Activated CD8-positive, alpha-beta T cell treated with anti-CD3 and anti-CD28 coated beads, Interleukin-2, amount 10 ng/mL, durations not matched to agents 7 days and 5 days (primary cell): ENCODE results near the gene EIF5. TPM values are rescaled to one million over a fixed set of nuclear protein-coding genes. Genes with fewer than 3 reads are reported as not detected.

Source experiments
- ATAC-seq: fragments of 150-1000 bp; cut with Tn5 transposase; one replicate; pipeline ENCODE4 v1.10.0; 2021; ENCODE audit warnings: moderate library complexity
- CTCF ChIA-PET: fragments of 350-600 bp; sonication (Branson Sonifier 250); formaldehyde crosslinking; loops from one replicate; lab custom pipeline; 2021; ENCODE audit warnings: antibody characterized with exemption; lab: Charles Lee
- POLR2A ChIA-PET: fragments of 350-600 bp; sonication (Branson Sonifier 250); formaldehyde crosslinking; loops from one replicate; lab custom pipeline; 2021; ENCODE audit warnings: antibody characterized with exemption; lab: Charles Lee
- DNase-seq: peaks from one replicate; pipeline ENCODE4 v3.0.0-alpha.2; 2020
- H3K27ac Mint-ChIP-seq: one replicate; pipeline ENCODE4 v1.8.0; 2021; ENCODE audit warnings: mild to moderate bottlenecking, mixed read lengths
- H3K27me3 Mint-ChIP-seq: one replicate; pipeline ENCODE4 v1.8.0; 2021; ENCODE audit warnings: low read depth, mixed read lengths
- H3K36me3 Mint-ChIP-seq: one replicate; pipeline ENCODE4 v1.8.0; 2021; ENCODE audit warnings: low read depth, mixed read lengths
- H3K4me1 Mint-ChIP-seq: one replicate; pipeline ENCODE4 v1.8.0; 2021; ENCODE audit warnings: low read depth, mixed read lengths
- H3K4me3 Mint-ChIP-seq: one replicate; pipeline ENCODE4 v1.8.0; 2021; ENCODE audit warnings: mild to moderate bottlenecking, mixed read lengths
- H3K9me3 Mint-ChIP-seq: one replicate; pipeline ENCODE4 v1.8.0; 2022; ENCODE audit warnings: mixed read lengths; ENCODE audit not compliant: insufficient read depth
- total RNA-seq, 2 experiments: library from RNA; stranded (reverse); gene quantifications; one replicate each; pipeline ENCODE4 v1.2.3, GENCODE V29; 2021

EIF5 gene
- total RNA-seq, 2 experiments from 2014 or later = 240 to 241 TPM

- Mint-ChIP-seq H3K36me3 (peaks cover 13% of the 10 kb centered on the region), H3K27me3 (no peaks in the 10 kb centered on the region), H3K9me3 (no peaks in the 10 kb centered on the region), H3K4me3 (no peak overlapping the region), H3K27ac (no peak overlapping the region), H3K4me1 (peaks cover 53% of the 10 kb centered on the region)
- DNase-seq = peak; percentile 74
- CTCF ChIA-PET = interaction anchor here (0.6 to 5.3 kb wide), 23 partner anchors 9 to 109 kb away, joined by 3 to 55 read pairs (median 4); partner anchors contain the start of gene EIF5
- POLR2A ChIA-PET = interaction anchor here (0.6 to 2.1 kb wide), 3 partner anchors 9 to 57 kb away, joined by 4 to 11 read pairs (median 4); partner anchors contain the start of gene EIF5
- ATAC-seq = peak; percentile 63
Observed at GRCh38 chr14:103391048-103391447, 57.0 kb downstream of the EIF5 start.

GRCh38 chr14:103392106-103392505, 58.1 kb downstream of the EIF5 start:
- Mint-ChIP-seq H3K27me3 (no peaks in the 10 kb centered on the region), H3K4me1 (peaks cover 57% of the 10 kb centered on the region), H3K36me3 (peaks cover 9% of the 10 kb centered on the region), H3K4me3 (no peak overlapping the region), H3K27ac (no peak overlapping the region), H3K9me3 (no peaks in the 10 kb centered on the region)
- DNase-seq (no peak), ATAC-seq (no peak)
- ChIA-PET CTCF (interaction anchor here (0.6 to 5.3 kb wide), 8 partner anchors 12 to 68 kb away, joined by 3 to 55 read pairs (median 6); no protein-coding TSS in a partner anchor), POLR2A (interaction anchor here (1.5 kb wide), 1 partner anchor 9 kb away, joined by 4 read pairs; no protein-coding TSS in a partner anchor)

GRCh38 chr14:103392572-103392971, 58.5 kb downstream of the EIF5 start:
- POLR2A ChIA-PET = interaction anchor here (1.5 kb wide), 1 partner anchor 9 kb away, joined by 4 read pairs; no protein-coding TSS in a partner anchor
- Mint-ChIP-seq H3K36me3 (peaks cover 9% of the 10 kb centered on the region), H3K9me3 (no peaks in the 10 kb centered on the region), H3K4me3 (no peak overlapping the region), H3K27ac (no peak overlapping the region), H3K4me1 (peaks cover 55% of the 10 kb centered on the region), H3K27me3 (no peaks in the 10 kb centered on the region)
- CTCF ChIA-PET = interaction anchor here (0.6 to 5.3 kb wide), 12 partner anchors 12 to 126 kb away, joined by 3 to 55 read pairs (median 4); no protein-coding TSS in a partner anchor
- DNase-seq (no peak), ATAC-seq (no peak)

- no peak overlapping the region for H3K4me3 Mint-ChIP-seq
- peaks cover 53% of the 10 kb centered on the region for H3K4me1 Mint-ChIP-seq
- ATAC-seq (no peak), DNase-seq (no peak)
- CTCF ChIA-PET = interaction anchor here (0.6 to 5.3 kb wide), 13 partner anchors 11 to 126 kb away, joined by 3 to 55 read pairs (median 4); no protein-coding TSS in a partner anchor
- H3K9me3 Mint-ChIP-seq = no peaks in the 10 kb centered on the region
- H3K27ac Mint-ChIP-seq = no peak overlapping the region
- peaks cover 7% of the 10 kb centered on the region for H3K36me3 Mint-ChIP-seq
- POLR2A ChIA-PET = interaction anchor here (0.7 to 1.5 kb wide), 2 partner anchors 8 to 237 kb away, joined by 3 to 4 read pairs; no protein-coding TSS in a partner anchor
- H3K27me3 Mint-ChIP-seq = no peaks in the 10 kb centered on the region
Observed at GRCh38 chr14:103393070-103393469, 59.0 kb downstream of the EIF5 start.

- Mint-ChIP-seq H3K4me3 (no peak overlapping the region), H3K27me3 (no peaks in the 10 kb centered on the region), H3K9me3 (no peaks in the 10 kb centered on the region), H3K4me1 (peaks cover 53% of the 10 kb centered on the region), H3K36me3 (peaks cover 6% of the 10 kb centered on the region), H3K27ac (peak overlapping the region; percentile 23)
- ATAC-seq = peak; percentile 60
- ChIA-PET CTCF (interaction anchor here (0.6 to 5.3 kb wide), 19 partner anchors 10 to 215 kb away, joined by 3 to 55 read pairs (median 3); partner anchors contain the start of gene EIF5), POLR2A (interaction anchor here (0.7 to 1.5 kb wide), 2 partner anchors 8 to 236 kb away, joined by 3 to 4 read pairs; no protein-coding TSS in a partner anchor)
- no peak for DNase-seq
Observed at GRCh38 chr14:103393676-103394626, 59.9 kb downstream of the EIF5 start.

Other genes with a start within 250 kb of the EIF5 start
- gene EXOC3L4, start 239.5 kb upstream of the EIF5 start, total RNA-seq = not detected
- under 1 TPM; 0.23 to 0.71 TPM for gene TNFAIP2, start 210.8 kb upstream of the EIF5 start, total RNA-seq
- gene MARK3, start 51.2 kb downstream of the EIF5 start, total RNA-seq = 10 to 100 TPM; 76.8 to 86.7 TPM
- gene CKB, start 188.6 kb downstream of the EIF5 start, total RNA-seq = 1 to 10 TPM; 2.2 to 2.7 TPM
- gene TRMT61A, start 195.0 kb downstream of the EIF5 start, total RNA-seq = 1 to 10 TPM; 8.5 to 8.8 TPM
- gene BAG5, start 228.4 kb downstream of the EIF5 start, total RNA-seq = 10 to 100 TPM; 31.1 to 33.2 TPM
- gene COA8, start 228.7 kb downstream of the EIF5 start, total RNA-seq = 10 to 100 TPM; 28.3 to 34.3 TPM